Cardiac muscle cell (in vitro differentiated cells and primary cell): ENCODE data around the gene VIL1. TPM values are rescaled to one million over a fixed set of nuclear protein-coding genes. Genes with fewer than 3 reads are reported as not detected.

Experiments used
- DNase-seq, 2 donors: peaks; one replicate each; pipeline versions ENCODE4 v3.0.0 to v3.0.0-alpha.2; 2010 to 2017; ENCODE audit warnings: low read depth in 1 of 2, low spot score in 1 of 2
- H3K27ac ChIP-seq: fragments of 200-600 bp; sonication (generic); 2 replicates; pipeline ENCODE4 v1.5.1; 2016
- H3K27me3 ChIP-seq: fragments of 200-600 bp; sonication (generic); 2 replicates; pipeline ENCODE4 v1.6.0; 2016; ENCODE audit warnings: control low read depth
- H3K36me3 ChIP-seq: fragments of 200-600 bp; sonication (generic); 2 replicates; pipeline ENCODE4 v1.5.1; 2016; ENCODE audit warnings: control low read depth
- H3K4me1 ChIP-seq: fragments of 200-600 bp; sonication (generic); 2 replicates; pipeline ENCODE4 v1.8.1; 2017; ENCODE audit warnings: low read depth, mild to moderate bottlenecking, mixed run types
- H3K4me3 ChIP-seq: fragments of 200-600 bp; sonication (generic); 2 replicates; pipeline ENCODE4 v1.5.1; 2016; ENCODE audit warnings: mild to moderate bottlenecking
- H3K9me3 ChIP-seq: fragments of 200-600 bp; sonication (generic); 2 replicates; pipeline ENCODE4 v1.5.1; 2017; ENCODE audit warnings: low read depth, mild to moderate bottlenecking, control low read depth
- polyA plus RNA-seq: library from polyadenylated mRNA; unstranded; fragments of >200 nt; fragmentation: Nextera tagmentation; extraction: Ambion mirVana; gene quantifications from 2 replicates; pipeline ENCODE4 v1.2.1, GENCODE V29; 2016
- total RNA-seq: library from RNA; depleted of rRNA; stranded (reverse); fragments of >200 nt; gene quantifications from 2 replicates; pipeline ENCODE4 v1.2.3, GENCODE V29; 2016
- TF ChIP-seq, protein P1 (sequence below): IDR thresholded peaks from 2 replicates; pipeline ENCODE4 v1.5.1; 2012; ENCODE audit warnings: low read depth, mild to moderate bottlenecking, low read length

VIL1 gene
- total and polyA plus RNA-seq, 2 experiments from 2014 or later: 0.63 to 0.65 TPM

DNA sequence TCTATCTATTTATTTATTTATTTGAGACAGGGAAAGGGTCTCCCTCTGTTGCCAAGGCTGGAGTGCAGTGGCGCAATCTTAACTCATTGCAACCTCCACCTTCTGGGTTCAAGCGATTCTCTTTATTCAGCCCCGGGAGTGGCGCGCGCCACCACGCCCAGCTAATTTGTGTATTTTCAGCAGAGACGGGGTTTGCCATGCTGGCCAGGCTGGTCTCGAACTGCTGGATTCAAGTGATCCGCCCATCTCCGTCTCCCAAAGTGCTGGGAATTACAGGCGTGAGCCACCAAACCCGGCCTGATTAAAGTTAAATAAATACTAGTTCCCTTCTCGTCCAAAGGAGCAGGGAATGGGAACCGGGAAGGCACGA lies 23.5 kb upstream of the VIL1 start:
- H3K27ac ChIP-seq: peak overlapping the region; percentile 8
- TF ChIP-seq, protein P1, sequence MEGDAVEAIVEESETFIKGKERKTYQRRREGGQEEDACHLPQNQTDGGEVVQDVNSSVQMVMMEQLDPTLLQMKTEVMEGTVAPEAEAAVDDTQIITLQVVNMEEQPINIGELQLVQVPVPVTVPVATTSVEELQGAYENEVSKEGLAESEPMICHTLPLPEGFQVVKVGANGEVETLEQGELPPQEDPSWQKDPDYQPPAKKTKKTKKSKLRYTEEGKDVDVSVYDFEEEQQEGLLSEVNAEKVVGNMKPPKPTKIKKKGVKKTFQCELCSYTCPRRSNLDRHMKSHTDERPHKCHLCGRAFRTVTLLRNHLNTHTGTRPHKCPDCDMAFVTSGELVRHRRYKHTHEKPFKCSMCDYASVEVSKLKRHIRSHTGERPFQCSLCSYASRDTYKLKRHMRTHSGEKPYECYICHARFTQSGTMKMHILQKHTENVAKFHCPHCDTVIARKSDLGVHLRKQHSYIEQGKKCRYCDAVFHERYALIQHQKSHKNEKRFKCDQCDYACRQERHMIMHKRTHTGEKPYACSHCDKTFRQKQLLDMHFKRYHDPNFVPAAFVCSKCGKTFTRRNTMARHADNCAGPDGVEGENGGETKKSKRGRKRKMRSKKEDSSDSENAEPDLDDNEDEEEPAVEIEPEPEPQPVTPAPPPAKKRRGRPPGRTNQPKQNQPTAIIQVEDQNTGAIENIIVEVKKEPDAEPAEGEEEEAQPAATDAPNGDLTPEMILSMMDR: no peak
- H3K4me3 ChIP-seq: peak overlapping the region; percentile 95
- H3K4me1 ChIP-seq: no peaks in the 10 kb centered on the region
- DNase-seq: no peak
- H3K27me3 ChIP-seq: no peaks in the 10 kb centered on the region
- H3K36me3 ChIP-seq: no peaks in the 10 kb centered on the region
- no peaks in the 10 kb centered on the region for H3K9me3 ChIP-seq

DNA sequence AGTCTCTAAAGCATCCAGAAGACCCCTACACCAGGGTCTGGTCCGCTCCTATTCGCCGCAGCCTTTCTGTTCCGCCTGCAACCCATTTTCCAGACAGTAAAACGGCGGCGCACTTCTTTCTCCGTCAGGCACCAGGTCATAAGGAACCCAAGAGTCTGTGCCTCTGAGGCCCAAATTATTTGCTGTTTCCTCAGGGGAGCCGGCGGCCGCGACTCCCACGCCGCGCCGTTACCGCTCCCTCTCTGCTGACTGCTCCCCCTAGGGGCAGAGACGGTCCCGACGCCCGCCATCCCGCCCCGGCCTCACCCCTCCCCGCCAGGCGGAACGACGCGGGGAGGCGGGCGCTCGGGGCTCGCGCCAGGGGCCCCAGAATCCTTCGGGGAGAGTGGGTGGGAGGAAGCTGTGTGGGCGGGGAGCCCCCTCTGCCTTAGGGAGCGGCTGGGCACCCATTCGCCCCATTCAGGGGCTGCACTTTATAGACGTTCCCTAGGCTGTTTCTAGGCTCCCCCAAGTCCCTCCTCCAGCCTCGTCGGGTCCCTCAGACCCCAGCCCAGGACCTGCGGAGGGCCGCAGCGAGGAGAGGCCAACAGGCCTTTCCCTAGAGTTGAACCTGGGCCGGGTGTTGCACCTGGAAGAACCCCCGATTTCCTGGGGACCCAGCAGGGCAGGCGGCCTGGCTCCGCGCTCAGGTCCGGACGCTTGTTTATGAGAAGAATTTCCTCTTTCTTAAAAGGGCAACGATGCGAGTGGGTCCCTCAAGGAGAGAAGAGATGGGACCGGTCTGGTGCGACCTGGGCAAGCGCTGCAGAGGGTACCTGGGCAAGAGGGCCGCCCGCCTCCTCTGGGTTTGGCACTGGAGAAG lies 22.9 kb upstream of the VIL1 start:
- no peaks in the 10 kb centered on the region for H3K4me1 ChIP-seq
- TF ChIP-seq, protein P1: peak; percentile 79
- no peaks in the 10 kb centered on the region for H3K36me3 ChIP-seq
- H3K4me3 ChIP-seq: peak overlapping the region; percentile 95
- H3K27ac ChIP-seq: peak overlapping the region; percentile 99
- H3K27me3 ChIP-seq: no peaks in the 10 kb centered on the region
- H3K9me3 ChIP-seq: no peaks in the 10 kb centered on the region
- DNase-seq: peak; percentile 97 to 99

DNA sequence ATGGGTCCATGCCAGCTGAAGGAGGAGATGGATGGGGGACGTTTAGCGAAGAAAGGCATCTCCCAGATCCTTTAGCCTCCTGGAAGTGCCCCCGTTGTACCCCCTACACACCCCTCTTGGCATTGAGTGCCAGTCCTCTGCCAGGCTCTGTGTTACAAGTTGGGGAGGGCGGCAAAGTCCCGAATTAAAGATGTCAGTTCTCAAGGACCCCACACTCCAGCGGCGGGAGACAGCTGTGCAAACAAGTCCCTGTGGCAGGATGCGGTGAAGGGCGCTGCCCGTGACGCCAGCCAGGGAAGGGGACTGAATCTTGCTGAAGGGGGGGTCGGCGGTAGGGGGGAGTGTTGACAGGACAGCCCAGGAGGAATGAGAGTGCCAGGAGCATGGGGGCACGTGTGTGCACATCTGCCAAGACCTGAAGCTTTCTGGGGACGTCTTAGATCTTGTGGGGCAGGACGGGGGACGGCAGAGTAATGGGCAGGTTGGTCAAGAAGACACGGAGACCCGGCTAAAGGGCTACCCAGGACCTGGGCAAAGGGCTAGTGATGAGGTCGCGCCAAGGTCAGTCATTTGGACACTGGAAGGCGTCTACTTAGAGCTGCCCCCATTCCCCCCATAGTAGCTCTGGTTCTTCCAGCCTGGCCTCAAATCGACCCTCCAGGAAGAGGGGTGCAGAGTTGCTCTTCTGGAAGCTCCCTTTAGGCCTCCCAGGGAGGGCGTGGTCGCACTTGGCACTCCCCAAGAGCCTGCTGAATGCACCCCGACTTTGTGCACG lies 22.0 kb upstream of the VIL1 start:
- peak; percentile 64 to 67 for DNase-seq
- TF ChIP-seq, protein P1: no peak
- Histone ChIP-seq H3K27me3 (no peaks in the 10 kb centered on the region), H3K36me3 (no peaks in the 10 kb centered on the region), H3K4me1 (no peaks in the 10 kb centered on the region), H3K27ac (peak overlapping the region; percentile 99), H3K4me3 (peak overlapping the region; percentile 95), H3K9me3 (no peaks in the 10 kb centered on the region)

DNA sequence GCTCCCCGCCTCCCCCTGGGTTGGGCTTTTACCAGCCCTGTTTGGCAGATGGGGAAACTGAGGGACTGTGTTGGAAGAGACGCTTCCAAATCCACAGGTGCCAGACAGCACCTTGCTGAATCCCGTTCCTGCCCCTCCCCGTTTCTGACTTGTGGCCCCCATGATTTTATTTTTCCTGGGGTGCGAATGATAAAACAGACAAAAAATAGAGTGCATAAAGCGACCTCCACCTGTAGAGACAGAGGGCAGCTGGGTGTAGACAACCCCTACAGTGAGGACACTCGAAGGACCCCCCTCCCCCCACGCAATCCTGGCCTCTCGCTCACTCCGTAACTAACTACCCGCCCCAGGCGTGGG lies 21.5 kb upstream of the VIL1 start:
- H3K4me1 ChIP-seq: no peaks in the 10 kb centered on the region
- H3K27ac ChIP-seq: peak overlapping the region; percentile 99
- H3K4me3 ChIP-seq: peak overlapping the region; percentile 95
- DNase-seq: no peak
- TF ChIP-seq, protein P1: no peak
- H3K36me3 ChIP-seq: no peaks in the 10 kb centered on the region
- H3K9me3 ChIP-seq: no peaks in the 10 kb centered on the region
- no peaks in the 10 kb centered on the region for H3K27me3 ChIP-seq

DNA sequence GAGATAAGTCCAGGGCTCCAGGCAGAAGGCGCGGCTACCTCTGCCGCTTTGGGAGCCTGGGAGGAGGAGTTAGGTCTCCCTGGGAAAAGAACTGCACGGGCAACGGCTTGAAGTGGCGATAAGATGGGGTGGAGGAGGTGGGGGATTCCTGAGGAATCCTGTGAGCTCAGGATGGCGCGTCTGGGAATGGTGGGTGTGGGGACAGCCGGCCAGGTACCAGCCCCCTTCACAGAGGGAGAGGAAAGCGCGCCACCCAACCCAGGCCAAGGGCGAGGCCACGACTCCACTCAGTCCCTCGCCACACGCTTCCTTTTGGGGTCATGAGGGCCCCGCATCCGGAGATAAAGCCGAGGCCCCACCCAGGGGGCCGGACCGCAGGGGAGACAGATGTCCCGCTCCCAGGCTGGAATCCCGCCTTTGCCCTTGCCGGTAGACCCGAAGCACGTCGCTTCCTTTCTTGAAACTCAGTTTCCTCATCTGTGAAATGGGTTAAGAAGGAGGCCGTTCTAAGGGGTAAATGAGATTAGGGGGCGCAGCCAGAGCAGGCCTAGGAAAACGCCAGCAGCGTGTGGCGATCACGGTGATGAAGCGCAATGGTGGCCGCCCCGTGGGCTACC lies 21.0 kb upstream of the VIL1 start:
- H3K4me1 ChIP-seq: no peaks in the 10 kb centered on the region
- TF ChIP-seq, protein P1: no peak
- no peaks in the 10 kb centered on the region for H3K36me3 ChIP-seq
- no peaks in the 10 kb centered on the region for H3K27me3 ChIP-seq
- no peaks in the 10 kb centered on the region for H3K9me3 ChIP-seq
- DNase-seq: peak; percentile 92
- peak overlapping the region; percentile 99 for H3K27ac ChIP-seq
- peak overlapping the region; percentile 95 for H3K4me3 ChIP-seq
